WTC11 (cell line): Measurements from ENCODE around the gene RBM28. TPM values are rescaled to one million over a fixed set of nuclear protein-coding genes. Genes with fewer than 3 reads are reported as not detected.

Experiments
- ATAC-seq: fragments of 200-7000 bp; cut with Tn5 transposase; 2 replicates; pipeline ENCODE4 v1.10.0; 2021; ENCODE audit warnings: mild to moderate bottlenecking, moderate library complexity
- CTCF ChIA-PET: fragments of 300-600 bp; sonication (Branson Sonifier 250); formaldehyde crosslinking; loops from one replicate; lab custom pipeline; 2021; ENCODE audit warnings: antibody characterized with exemption; lab: Charles Lee
- POLR2A ChIA-PET: fragments of 350-600 bp; sonication (Branson Sonifier 250); formaldehyde crosslinking; loops from one replicate; lab custom pipeline; 2021; ENCODE audit warnings: antibody characterized with exemption; lab: Charles Lee
- DNase-seq: peaks from one replicate; pipeline ENCODE4 v3.0.0; 2021; ENCODE audit warnings: low spot score
- H3K27ac Mint-ChIP-seq: 2 replicates; pipeline ENCODE4 v1.8.0; 2021; ENCODE audit warnings: mixed read lengths
- H3K27me3 Mint-ChIP-seq: 2 replicates; pipeline ENCODE4 v1.8.0; 2021; ENCODE audit warnings: low read depth, mild to moderate bottlenecking, moderate library complexity, mixed read lengths
- H3K36me3 Mint-ChIP-seq: 2 replicates; pipeline ENCODE4 v1.8.0; 2021; ENCODE audit warnings: mixed read lengths
- H3K4me1 Mint-ChIP-seq: 2 replicates; pipeline ENCODE4 v1.8.0; 2022; ENCODE audit warnings: mixed read lengths
- H3K4me3 Mint-ChIP-seq: 2 replicates; pipeline ENCODE4 v1.8.0; 2021; ENCODE audit warnings: mild to moderate bottlenecking, moderate library complexity, mixed read lengths
- H3K9me3 Mint-ChIP-seq: 2 replicates; pipeline ENCODE4 v1.8.0; 2021; ENCODE audit warnings: mixed read lengths
- ATF1 ChIP-seq: sonication (generic); formaldehyde crosslinking; IDR thresholded peaks from 2 replicates; pipeline ENCODE4 v1.8.1; 2023; ENCODE audit warnings: mild to moderate bottlenecking, moderate library complexity, missing genetic modification reagents
- CTCF ChIP-seq: fragments of 200-600 bp; IDR thresholded peaks from 2 replicates; pipeline ENCODE4 v1.8.0; 2022; ENCODE audit warnings: antibody characterized with exemption
- E2F4 ChIP-seq: sonication (generic); formaldehyde crosslinking; IDR thresholded peaks from 2 replicates; pipeline ENCODE4 v1.8.1; 2022; ENCODE audit warnings: low read depth, mild to moderate bottlenecking, moderate library complexity, missing genetic modification reagents, borderline replicate concordance
- E2F5 ChIP-seq: sonication (generic); formaldehyde crosslinking; IDR thresholded peaks from 2 replicates; pipeline ENCODE4 v1.8.1; 2022; ENCODE audit warnings: mild to moderate bottlenecking, moderate library complexity, missing genetic modification reagents
- FOXJ3 ChIP-seq: sonication (generic); formaldehyde crosslinking; IDR thresholded peaks from 2 replicates; pipeline ENCODE4 v1.9.0; 2021; ENCODE audit warnings: missing genetic modification reagents, mild to moderate bottlenecking, borderline replicate concordance
- GABPB1 ChIP-seq: sonication (generic); formaldehyde crosslinking; IDR thresholded peaks from 2 replicates; pipeline ENCODE4 v1.8.1; 2023; ENCODE audit warnings: mild to moderate bottlenecking, missing genetic modification reagents
- IRF2 ChIP-seq: sonication (generic); formaldehyde crosslinking; IDR thresholded peaks from 2 replicates; pipeline ENCODE4 v1.8.0; 2022; ENCODE audit warnings: low read depth, missing genetic modification reagents, borderline replicate concordance
- MXD4 ChIP-seq: fragments of 250-450 bp; sonication (Bioruptor Pico); IDR thresholded peaks from 2 replicates; pipeline ENCODE4 v1.8.0; 2021; ENCODE audit warnings: mild to moderate bottlenecking, moderate library complexity, borderline replicate concordance
- OVOL2 ChIP-seq: fragments of 250-450 bp; sonication (Bioruptor Pico); IDR thresholded peaks from 2 replicates; pipeline ENCODE4 v1.9.0; 2021; ENCODE audit warnings: mild to moderate bottlenecking, borderline replicate concordance
- RORB ChIP-seq: fragments of 250-450 bp; sonication (Bioruptor Pico); IDR thresholded peaks from 2 replicates; pipeline ENCODE4 v1.9.0; 2021; ENCODE audit warnings: mild to moderate bottlenecking
- ZNF121 ChIP-seq: sonication (generic); formaldehyde crosslinking; IDR thresholded peaks from 2 replicates; pipeline ENCODE4 v1.8.0; 2023; ENCODE audit warnings: missing genetic modification reagents
- ZNF281 ChIP-seq: sonication (generic); formaldehyde crosslinking; IDR thresholded peaks from 2 replicates; pipeline ENCODE4 v1.8.0; 2023; ENCODE audit warnings: mild to moderate bottlenecking, missing genetic modification reagents
- ZNF396 ChIP-seq: fragments of 250-450 bp; sonication (Bioruptor Pico); IDR thresholded peaks from 2 replicates; pipeline ENCODE4 v1.8.0; 2021; ENCODE audit warnings: mild to moderate bottlenecking, moderate library complexity, borderline replicate concordance
- ZNF512 ChIP-seq: sonication (generic); formaldehyde crosslinking; IDR thresholded peaks from 2 replicates; pipeline ENCODE4 v1.8.1; 2022; ENCODE audit warnings: missing genetic modification reagents, borderline replicate concordance
- ZSCAN18 ChIP-seq: fragments of 250-450 bp; sonication (Bioruptor Pico); IDR thresholded peaks from 2 replicates; pipeline ENCODE4 v2.1.2; 2022; ENCODE audit warnings: mild to moderate bottlenecking, moderate library complexity
- total RNA-seq: library from RNA; stranded (reverse); gene quantifications from 3 replicates; pipeline ENCODE4 v1.2.3, GENCODE V29; 2021
- TF ChIP-seq, protein P1 (sequence below): fragments of 250-450 bp; sonication (Bioruptor Pico); IDR thresholded peaks from 2 replicates; pipeline ENCODE4 v1.9.0; 2021; ENCODE audit warnings: mild to moderate bottlenecking, borderline replicate concordance
- TF ChIP-seq, protein P2 (sequence below): sonication (generic); formaldehyde crosslinking; IDR thresholded peaks from 2 replicates; pipeline ENCODE4 v1.8.1; 2023; ENCODE audit warnings: mild to moderate bottlenecking, missing genetic modification reagents, moderate library complexity

RBM28 gene
- total RNA-seq, 1 experiment from 2014 or later: 66.1 TPM

DNA sequence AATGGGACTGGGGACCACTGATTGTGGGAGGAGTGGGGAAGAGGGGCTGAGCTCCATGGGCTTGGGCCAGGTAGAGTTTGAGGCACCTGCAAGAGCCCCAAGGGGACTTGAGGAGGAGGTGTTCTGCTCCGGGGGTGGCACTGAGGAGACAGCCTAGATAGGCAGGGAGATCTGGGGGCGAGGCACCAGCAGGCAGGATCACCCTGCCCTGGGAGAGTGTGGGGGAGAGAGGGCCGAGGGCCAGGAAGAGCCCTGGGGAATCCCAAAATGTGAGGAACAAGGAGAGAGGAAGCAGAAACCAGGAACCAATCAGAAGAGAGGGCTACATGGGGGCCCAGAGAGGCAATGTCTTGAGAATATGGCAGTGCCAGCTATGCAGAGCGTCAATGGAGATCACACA is 68.0 kb downstream of the RBM28 start (continued):
- no peak for TF ChIP-seq ZSCAN18 (CRISPR knock-in tag)

DNA sequence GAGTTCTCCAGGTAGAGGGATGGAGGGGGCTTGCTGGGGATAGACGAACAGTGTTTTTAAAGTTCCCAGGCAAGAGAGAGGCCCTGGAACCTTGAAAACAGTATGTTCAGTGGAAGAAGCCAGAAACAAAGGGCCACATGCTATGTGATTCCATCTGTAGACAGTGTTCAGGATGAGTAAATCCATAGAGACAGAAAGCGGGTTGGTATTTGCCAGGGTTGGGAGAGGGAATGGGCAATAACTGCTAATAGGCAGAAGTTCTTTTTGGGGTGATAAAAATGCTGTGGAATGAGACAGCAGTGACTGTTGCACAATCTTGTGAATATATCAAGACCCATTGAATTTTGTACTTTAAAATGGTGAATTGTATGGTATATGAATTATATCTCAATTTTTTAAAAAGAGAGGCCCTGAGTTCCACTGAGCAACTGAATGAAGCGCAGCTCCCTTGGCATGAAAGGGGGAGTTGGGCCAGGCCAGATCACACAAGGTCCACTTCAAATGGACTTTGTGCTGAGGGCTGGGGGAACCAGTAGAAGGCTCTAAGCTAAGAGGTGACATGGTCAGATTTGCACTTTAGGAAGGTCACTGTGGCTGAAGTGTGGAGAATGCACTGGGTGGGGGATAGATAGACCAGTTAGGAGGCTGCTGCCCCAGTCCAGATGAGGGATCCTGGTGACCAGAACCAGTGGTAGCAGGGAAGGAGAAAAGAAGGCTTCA is 68.7 kb downstream of the RBM28 start:
- Mint-ChIP-seq H3K4me3 (no peak overlapping the region), H3K27me3 (peaks cover 12% of the 10 kb centered on the region), H3K4me1 (peaks cover 23% of the 10 kb centered on the region), H3K9me3 (peaks cover 17% of the 10 kb centered on the region), H3K36me3 (peaks cover 12% of the 10 kb centered on the region), H3K27ac (no peak overlapping the region)
- ChIA-PET CTCF (no interaction called here), POLR2A (no interaction called here)
- DNase-seq: no peak
- no peak for ATAC-seq
- TF ChIP-seq MXD4 (CRISPR knock-in tag) (no peak), ZNF281 (CRISPR knock-in tag) (no peak), ZNF512 (no peak), E2F4 (CRISPR knock-in tag) (no peak), ZNF396 (no peak), ATF1 (CRISPR knock-in tag) (no peak), RORB (CRISPR knock-in tag) (no peak), ZSCAN18 (CRISPR knock-in tag) (no peak), ZNF121 (no peak), GABPB1 (CRISPR knock-in tag) (no peak), FOXJ3 (CRISPR knock-in tag) (no peak), OVOL2 (CRISPR knock-in tag) (no peak), IRF2 (CRISPR knock-in tag) (no peak), E2F5 (CRISPR knock-in tag) (no peak), CTCF (no peak)
- TF ChIP-seq, protein P1, sequence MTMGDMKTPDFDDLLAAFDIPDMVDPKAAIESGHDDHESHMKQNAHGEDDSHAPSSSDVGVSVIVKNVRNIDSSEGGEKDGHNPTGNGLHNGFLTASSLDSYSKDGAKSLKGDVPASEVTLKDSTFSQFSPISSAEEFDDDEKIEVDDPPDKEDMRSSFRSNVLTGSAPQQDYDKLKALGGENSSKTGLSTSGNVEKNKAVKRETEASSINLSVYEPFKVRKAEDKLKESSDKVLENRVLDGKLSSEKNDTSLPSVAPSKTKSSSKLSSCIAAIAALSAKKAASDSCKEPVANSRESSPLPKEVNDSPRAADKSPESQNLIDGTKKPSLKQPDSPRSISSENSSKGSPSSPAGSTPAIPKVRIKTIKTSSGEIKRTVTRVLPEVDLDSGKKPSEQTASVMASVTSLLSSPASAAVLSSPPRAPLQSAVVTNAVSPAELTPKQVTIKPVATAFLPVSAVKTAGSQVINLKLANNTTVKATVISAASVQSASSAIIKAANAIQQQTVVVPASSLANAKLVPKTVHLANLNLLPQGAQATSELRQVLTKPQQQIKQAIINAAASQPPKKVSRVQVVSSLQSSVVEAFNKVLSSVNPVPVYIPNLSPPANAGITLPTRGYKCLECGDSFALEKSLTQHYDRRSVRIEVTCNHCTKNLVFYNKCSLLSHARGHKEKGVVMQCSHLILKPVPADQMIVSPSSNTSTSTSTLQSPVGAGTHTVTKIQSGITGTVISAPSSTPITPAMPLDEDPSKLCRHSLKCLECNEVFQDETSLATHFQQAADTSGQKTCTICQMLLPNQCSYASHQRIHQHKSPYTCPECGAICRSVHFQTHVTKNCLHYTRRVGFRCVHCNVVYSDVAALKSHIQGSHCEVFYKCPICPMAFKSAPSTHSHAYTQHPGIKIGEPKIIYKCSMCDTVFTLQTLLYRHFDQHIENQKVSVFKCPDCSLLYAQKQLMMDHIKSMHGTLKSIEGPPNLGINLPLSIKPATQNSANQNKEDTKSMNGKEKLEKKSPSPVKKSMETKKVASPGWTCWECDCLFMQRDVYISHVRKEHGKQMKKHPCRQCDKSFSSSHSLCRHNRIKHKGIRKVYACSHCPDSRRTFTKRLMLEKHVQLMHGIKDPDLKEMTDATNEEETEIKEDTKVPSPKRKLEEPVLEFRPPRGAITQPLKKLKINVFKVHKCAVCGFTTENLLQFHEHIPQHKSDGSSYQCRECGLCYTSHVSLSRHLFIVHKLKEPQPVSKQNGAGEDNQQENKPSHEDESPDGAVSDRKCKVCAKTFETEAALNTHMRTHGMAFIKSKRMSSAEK (CRISPR knock-in tag): no peak
- TF ChIP-seq, protein P2, sequence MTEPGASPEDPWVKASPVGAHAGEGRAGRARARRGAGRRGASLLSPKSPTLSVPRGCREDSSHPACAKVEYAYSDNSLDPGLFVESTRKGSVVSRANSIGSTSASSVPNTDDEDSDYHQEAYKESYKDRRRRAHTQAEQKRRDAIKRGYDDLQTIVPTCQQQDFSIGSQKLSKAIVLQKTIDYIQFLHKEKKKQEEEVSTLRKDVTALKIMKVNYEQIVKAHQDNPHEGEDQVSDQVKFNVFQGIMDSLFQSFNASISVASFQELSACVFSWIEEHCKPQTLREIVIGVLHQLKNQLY (CRISPR knock-in tag): no peak
